ENCODE data around the gene DIO2. TPM values are rescaled to one million over a fixed set of nuclear protein-coding genes. Genes with fewer than 3 reads are reported as not detected.

Gene DIO2
- total RNA-seq (2021) (35.0 and 48.2 TPM in 2 replicates), Bru-seq, nascent RNA (percentile 88 among the genes with signal in this experiment), BruChase-seq, experiment 1, labeled RNA remaining after a 2-hour chase (percentile 94 among the genes with signal in this experiment), BruChase-seq, experiment 2, labeled RNA remaining after a 6-hour chase (percentile 93 among the genes with signal in this experiment)
- long read RNA-seq, full-length matches to known transcripts: 1 of 25 reads
- long read RNA-seq, partial matches to known transcripts: 11 of 25 reads
- long read RNA-seq, other reads (novel, unspliced or antisense): 13 of 25 reads

DNA sequence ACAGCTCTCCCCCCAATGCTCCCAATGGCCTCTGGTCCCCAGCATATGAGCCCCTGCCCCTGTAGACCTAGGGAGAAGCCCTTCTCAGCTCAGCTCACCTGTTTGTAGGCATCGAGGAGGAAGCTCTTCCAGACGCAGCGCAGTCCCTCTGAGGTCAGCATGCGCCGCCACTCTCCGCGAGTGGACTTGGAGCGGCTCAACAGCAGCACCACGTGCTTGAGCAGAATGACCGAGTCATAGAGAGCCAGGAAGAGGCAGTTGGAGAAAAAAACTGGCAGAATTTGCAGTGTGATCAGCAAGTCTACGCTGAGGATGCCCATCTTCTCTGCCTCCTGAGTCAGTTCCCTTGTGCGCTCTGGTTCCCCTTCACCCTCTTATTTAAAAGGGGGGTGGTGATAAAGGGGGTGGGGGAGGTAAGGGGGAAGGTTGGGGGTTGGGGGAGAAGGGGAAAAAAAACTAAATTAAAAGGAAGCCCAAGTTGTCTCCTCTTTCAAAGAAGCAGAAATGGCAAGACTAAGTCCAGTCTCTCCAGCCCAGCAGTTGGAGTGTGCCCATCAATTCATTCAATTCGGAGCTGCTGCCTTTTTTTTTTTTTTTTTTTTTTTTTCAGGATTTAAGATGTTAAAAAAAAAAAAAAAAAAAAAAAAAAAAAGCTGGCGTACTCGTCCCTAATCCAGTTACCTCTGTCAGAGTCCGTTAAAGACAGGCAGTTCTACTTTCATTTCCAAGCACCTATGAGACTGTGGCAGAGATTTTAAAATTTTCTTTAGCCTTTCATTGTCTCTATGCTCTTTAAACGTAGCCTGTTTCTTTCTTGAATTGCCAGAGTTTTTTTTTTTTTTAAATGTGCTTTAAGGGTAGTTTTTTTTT is at the start of gene DIO2:
Gene DIO2, minus strand, starts transcription at position 352 of the 870 bp plus-strand sequence. Its CDS starts 32 bp downstream, at position 320.
- POLR2A ChIA-PET (ENCODE audit: unreplicated experiment): interaction anchor here (0.5 to 0.7 kb wide), 4 partner anchors 180 to 555 kb away, joined by 4 to 13 read pairs (median 8); no protein-coding TSS in a partner anchor
- CTCF ChIA-PET: interaction anchor here (0.5 to 1.1 kb wide), 4 partner anchors 128 to 574 kb away, joined by 3 read pairs; no protein-coding TSS in a partner anchor
- Histone ChIP-seq H3K9me3 (ENCODE audit: insufficient read depth, low read depth) (peaks cover 6% of the 10 kb centered on the region), H3K27ac (no peak within 1 kb of the TSS), H3K36me3 (ENCODE audit: low read depth) (no peaks in the 10 kb centered on the region), H2AFZ (no peak within 1 kb of the TSS), H4K20me1 (ENCODE audit: insufficient read depth) (no peaks in the 10 kb centered on the region), H3K4me3 (no peak within 1 kb of the TSS), H3K4me1 (replicated peaks; ENCODE audit: insufficient read depth) (no peaks in the 10 kb centered on the region), H3K9me2 (ENCODE audit: insufficient read depth) (0 out of 2 replicates have a peak, but pooled peaks cover 4% of the 10 kb centered on the region), H3K4me2 (peak within 1 kb of the TSS; percentile 23; the same call in 1 of the 2 replicates), H3K79me2 (ENCODE audit: low read depth) (no peaks in the 10 kb centered on the region), H3F3A (ENCODE audit: insufficient read depth, low read depth) (no peaks in the 10 kb centered on the region), H3K27me3 (ENCODE audit: insufficient read depth, low read depth) (no peaks in the 10 kb centered on the region)
- TF ChIP-seq CTCF (conservative IDR thresholded peaks at IDR 0.05): no peak
- TF ChIP-seq EZH2 (IDR thresholded peaks at IDR 0.05; ENCODE audit: low read depth): no peak
- peak in 1 of 2 experiments; percentile 25 for DNase-seq
- intact Hi-C loops (cut with micrococcal nuclease; ENCODE audit: unreplicated experiment): loop anchor here (2.0 to 10.0 kb wide), 6 partner anchors 154 to 573 kb away; no protein-coding TSS in a partner anchor
- BruUV-seq (replicated peaks): no TSS peak

DNA sequence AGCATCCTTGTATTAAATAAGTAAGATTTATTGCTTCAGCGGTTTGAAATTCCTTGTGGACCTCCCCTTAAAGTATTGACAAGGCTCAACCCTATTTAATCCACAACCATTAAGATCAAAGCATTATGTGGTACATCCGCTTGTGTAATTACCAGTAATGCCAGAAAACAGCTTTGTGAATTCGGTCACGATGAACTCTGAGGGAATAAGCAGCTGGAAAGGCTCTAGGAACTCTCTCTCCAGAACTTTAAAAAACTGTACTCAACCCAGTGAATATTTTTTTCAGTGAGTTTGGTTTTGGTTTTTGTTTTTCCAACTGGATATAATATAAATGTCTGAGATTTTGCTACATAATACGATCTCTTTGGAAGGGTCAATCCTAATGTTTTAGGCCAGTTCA is 49.3 kb upstream of the DIO2 start:
- no peaks in the 10 kb centered on the region for H3F3A ChIP-seq (ENCODE audit: insufficient read depth, low read depth)
- BruUV-seq (replicated peaks): no TSS peak
- no peaks in the 10 kb centered on the region for H3K79me2 ChIP-seq (ENCODE audit: low read depth)
- peaks cover 2% of the 10 kb centered on the region; the same call in 1 of the 2 replicates for H3K9me2 ChIP-seq (ENCODE audit: insufficient read depth)
- TF ChIP-seq EZH2 (IDR thresholded peaks at IDR 0.05; ENCODE audit: low read depth) (no peak), CTCF (conservative IDR thresholded peaks at IDR 0.05) (no peak)
- no peaks in the 10 kb centered on the region for H3K4me1 ChIP-seq (replicated peaks; ENCODE audit: insufficient read depth)
- no peaks in the 10 kb centered on the region for H4K20me1 ChIP-seq (ENCODE audit: insufficient read depth)
- no peak overlapping the region for H3K27ac ChIP-seq
- no peaks in the 10 kb centered on the region for H3K36me3 ChIP-seq (ENCODE audit: low read depth)
- no peak for DNase-seq
- H2AFZ ChIP-seq: no peak overlapping the region
- CTCF ChIA-PET: no interaction called here
- H3K27me3 ChIP-seq (ENCODE audit: insufficient read depth, low read depth): no peaks in the 10 kb centered on the region
- no peak overlapping the region for H3K4me2 ChIP-seq
- intact Hi-C loops (cut with micrococcal nuclease; ENCODE audit: unreplicated experiment): no loop called here
- POLR2A ChIA-PET (ENCODE audit: unreplicated experiment): no interaction called here
- no peaks in the 10 kb centered on the region for H3K9me3 ChIP-seq (ENCODE audit: insufficient read depth, low read depth)
- no peak overlapping the region for H3K4me3 ChIP-seq

DNA sequence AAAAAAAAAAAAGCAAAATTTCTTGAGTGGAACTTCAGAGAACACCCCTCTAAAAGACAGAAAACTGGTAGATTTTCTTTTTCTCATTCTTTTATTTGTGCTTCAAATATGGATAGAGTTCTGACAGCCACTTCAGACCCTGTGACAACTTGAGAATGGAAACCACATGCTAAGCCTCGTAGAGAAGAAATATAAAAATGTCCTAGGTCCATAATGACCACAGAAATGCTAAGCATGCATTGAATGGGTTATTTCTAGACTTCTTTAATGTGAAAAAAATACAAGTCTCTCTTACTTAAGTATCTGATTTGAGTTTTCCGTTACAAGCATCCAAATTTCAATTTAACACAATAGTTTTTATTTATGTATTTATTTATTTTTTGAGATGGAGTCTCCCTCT is 28.3 kb upstream of the DIO2 start:
- ChIA-PET CTCF (no interaction called here), POLR2A (ENCODE audit: unreplicated experiment) (no interaction called here)
- Histone ChIP-seq H3F3A (ENCODE audit: insufficient read depth, low read depth) (no peaks in the 10 kb centered on the region), H3K27ac (no peak overlapping the region), H2AFZ (no peak overlapping the region), H3K4me1 (replicated peaks; ENCODE audit: insufficient read depth) (no peaks in the 10 kb centered on the region), H3K4me3 (no peak overlapping the region), H3K9me3 (ENCODE audit: insufficient read depth, low read depth) (peaks cover 23% of the 10 kb centered on the region), H3K4me2 (no peak overlapping the region), H3K79me2 (ENCODE audit: low read depth) (no peaks in the 10 kb centered on the region), H3K36me3 (ENCODE audit: low read depth) (no peaks in the 10 kb centered on the region), H3K27me3 (ENCODE audit: insufficient read depth, low read depth) (no peaks in the 10 kb centered on the region), H4K20me1 (ENCODE audit: insufficient read depth) (no peaks in the 10 kb centered on the region), H3K9me2 (ENCODE audit: insufficient read depth) (no peaks in the 10 kb centered on the region)
- no TSS peak for BruUV-seq (replicated peaks)
- intact Hi-C loops (cut with micrococcal nuclease; ENCODE audit: unreplicated experiment): no loop called here
- TF ChIP-seq EZH2 (IDR thresholded peaks at IDR 0.05; ENCODE audit: low read depth) (no peak), CTCF (conservative IDR thresholded peaks at IDR 0.05) (no peak)
- no peak for DNase-seq
